Keratinocyte (primary cell): ENCODE measurements around the gene FNDC10. TPM values are rescaled to one million over a fixed set of nuclear protein-coding genes. Genes with fewer than 3 reads are reported as not detected.

ENCODE experiments used
- DNase-seq: peaks from one replicate; pipeline ENCODE4 v3.0.0-alpha.2; 2011; ENCODE audit warnings: low read depth, missing footprints, low spot score
- FAIRE-seq: peaks from 2 replicates; lab custom pipeline; 2011; peaks lifted over from hg19 to GRCh38; lab: Jason Lieb, UNC
- H2AFZ ChIP-seq: 2 replicates; pipeline ENCODE4 v1.6.0; 2012; ENCODE audit warnings: low read length, control low read depth, inconsistent platforms; ENCODE audit not compliant: control insufficient read depth
- H3K27ac ChIP-seq: 2 replicates; pipeline ENCODE4 v1.5.1; 2011; ENCODE audit warnings: low read length; ENCODE audit not compliant: control insufficient read depth, insufficient read depth
- H3K27me3 ChIP-seq: 3 replicates; pipeline ENCODE4 v1.6.0; 2011; ENCODE audit warnings: low read length; ENCODE audit not compliant: control insufficient read depth, insufficient read depth; ENCODE audit errors: extremely low read depth
- H3K36me3 ChIP-seq, 2 experiments: 2 replicates in 1 of 2; 3 replicates in 1 of 2; pipeline ENCODE4 v1.5.1; 2011; ENCODE audit warnings: low read length in 2 of 2, mild to moderate bottlenecking in 1 of 2; ENCODE audit not compliant: control insufficient read depth in 2 of 2, insufficient read depth in 2 of 2; ENCODE audit errors: extremely low read depth in 1 of 2
- H3K4me1 ChIP-seq: 3 replicates; pipeline ENCODE4 v1.5.1; 2011; ENCODE audit warnings: low read length; ENCODE audit not compliant: control insufficient read depth, insufficient read depth; ENCODE audit errors: extremely low read depth
- H3K4me2 ChIP-seq: 3 replicates; pipeline ENCODE4 v1.6.0; 2011; ENCODE audit warnings: low read depth, low read length; ENCODE audit not compliant: control insufficient read depth, insufficient read depth; ENCODE audit errors: extremely low read depth
- H3K4me3 ChIP-seq, 3 experiments: fragments of 200-600 bp in 1 of 3; sonication (generic) in 1 of 3; 2 replicates in 2 of 3; 3 replicates in 1 of 3; pipeline ENCODE4 v1.5.1; 2011 to 2016; ENCODE audit warnings: low read length in 3 of 3, mild to moderate bottlenecking in 3 of 3, control low read depth in 2 of 3, inconsistent platforms in 1 of 3, low read depth in 1 of 3, mixed read lengths in 1 of 3, mixed run types in 1 of 3, moderate library complexity in 1 of 3; ENCODE audit not compliant: control insufficient read depth in 2 of 3, insufficient read depth in 2 of 3; ENCODE audit errors: extremely low read depth in 1 of 3
- H3K79me2 ChIP-seq: 2 replicates; pipeline ENCODE4 v1.6.0; 2012; ENCODE audit warnings: low read length; ENCODE audit not compliant: control insufficient read depth, insufficient read depth
- H3K9ac ChIP-seq: 3 replicates; pipeline ENCODE4 v1.6.0; 2011; ENCODE audit warnings: low read length; ENCODE audit not compliant: control insufficient read depth, insufficient read depth; ENCODE audit errors: extremely low read depth
- H3K9me1 ChIP-seq: 3 replicates; pipeline ENCODE4 v1.6.0; 2011; ENCODE audit warnings: low read length; ENCODE audit not compliant: control insufficient read depth, insufficient read depth; ENCODE audit errors: extremely low read depth
- H3K9me3 ChIP-seq: 2 replicates; pipeline ENCODE4 v1.5.1; 2012; ENCODE audit warnings: low read depth, low read length; ENCODE audit not compliant: control insufficient read depth
- H4K20me1 ChIP-seq: 3 replicates; pipeline ENCODE4 v1.6.0; 2011; ENCODE audit warnings: low read length; ENCODE audit not compliant: control insufficient read depth, insufficient read depth; ENCODE audit errors: extremely low read depth
- EZH2 ChIP-seq: IDR thresholded peaks from one replicate; pipeline ENCODE4 v1.6.1; 2012; ENCODE audit warnings: inconsistent platforms, mild to moderate bottlenecking, low read length, moderate library complexity
- dilution Hi-C: fragments of 300-500 bp; cut with MboI; formaldehyde crosslinking; loops from one replicate; pipeline ENCODE4 v1.7.0; 2020; ENCODE audit warnings: low sequenced_read_pairs; ENCODE audit not compliant: extremely low pct_ligation_motif_present
- polyA plus RNA-seq, 5 experiments: library from polyadenylated mRNA; depleted of rRNA in 3 of 5; stranded (reverse) in 3 of 5; stranded (forward) in 1 of 5; unstranded in 1 of 5; fragments of >200 nt; gene quantifications; 1 replicate in 1 of 5; 2 replicates in 3 of 5; 3 replicates in 1 of 5; pipeline versions ENCODE4 v1.2.1 to v1.2.3, GENCODE V29; 2011 to 2012; ENCODE audit warnings: missing spikeins in 2 of 5, low read depth in 1 of 5, low replicate concordance in 1 of 5
- TF ChIP-seq, protein P1 (sequence below), 3 experiments: IDR thresholded peaks in 1 of 3; conservative IDR thresholded peaks in 1 of 3; optimal IDR thresholded peaks in 1 of 3; 2 replicates in 2 of 3; 3 replicates in 1 of 3; pipeline versions ENCODE3 to v1.5.1; 2011; ENCODE audit warnings: low read length in 3 of 3, mild to moderate bottlenecking in 3 of 3, moderate library complexity in 2 of 3, control low read depth in 1 of 3, inconsistent platforms in 1 of 3; ENCODE audit not compliant: insufficient read depth in 2 of 3; ENCODE audit errors: extremely low read depth in 1 of 3

Gene FNDC10
- polyA plus RNA-seq, 1 donor (not counting 4 experiments of a cell fraction or from before 2014, with no cell fraction given), result 1.2 TPM

DNA sequence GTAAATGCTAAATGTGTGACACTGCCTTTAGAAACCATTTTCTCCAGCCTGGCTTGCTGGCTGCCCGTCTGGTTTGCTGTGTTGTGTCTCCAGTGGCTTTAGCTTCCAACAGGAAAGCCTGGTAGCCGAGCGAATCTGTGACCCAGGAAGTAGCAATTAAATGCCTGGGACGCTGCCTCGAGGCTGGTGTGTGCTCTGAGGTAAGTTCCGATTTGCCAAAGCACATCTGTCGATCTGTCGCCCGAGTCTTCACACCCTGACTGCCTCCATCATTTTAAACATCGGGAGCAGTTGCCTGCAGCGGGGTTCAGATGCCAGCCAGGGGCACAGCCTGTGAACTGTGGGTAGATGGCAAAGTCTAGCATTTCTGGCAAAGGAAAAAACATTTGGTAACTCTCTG, 17.6 kb upstream of the FNDC10 start:
- H4K20me1 ChIP-seq, result no peaks in the 10 kb centered on the region
- H3K27ac ChIP-seq, result no peak overlapping the region
- no peak overlapping the region for H2AFZ ChIP-seq
- FAIRE-seq (no peak), DNase-seq (no peak)
- H3K36me3 ChIP-seq, result peaks cover 0 to 3% of the 10 kb centered on the region in 2 experiments
- peaks cover 18% of the 10 kb centered on the region for H3K4me1 ChIP-seq
- no peak overlapping the region for H3K4me3 ChIP-seq
- H3K79me2 ChIP-seq, result peaks cover 13% of the 10 kb centered on the region
- TF ChIP-seq, protein P1, sequence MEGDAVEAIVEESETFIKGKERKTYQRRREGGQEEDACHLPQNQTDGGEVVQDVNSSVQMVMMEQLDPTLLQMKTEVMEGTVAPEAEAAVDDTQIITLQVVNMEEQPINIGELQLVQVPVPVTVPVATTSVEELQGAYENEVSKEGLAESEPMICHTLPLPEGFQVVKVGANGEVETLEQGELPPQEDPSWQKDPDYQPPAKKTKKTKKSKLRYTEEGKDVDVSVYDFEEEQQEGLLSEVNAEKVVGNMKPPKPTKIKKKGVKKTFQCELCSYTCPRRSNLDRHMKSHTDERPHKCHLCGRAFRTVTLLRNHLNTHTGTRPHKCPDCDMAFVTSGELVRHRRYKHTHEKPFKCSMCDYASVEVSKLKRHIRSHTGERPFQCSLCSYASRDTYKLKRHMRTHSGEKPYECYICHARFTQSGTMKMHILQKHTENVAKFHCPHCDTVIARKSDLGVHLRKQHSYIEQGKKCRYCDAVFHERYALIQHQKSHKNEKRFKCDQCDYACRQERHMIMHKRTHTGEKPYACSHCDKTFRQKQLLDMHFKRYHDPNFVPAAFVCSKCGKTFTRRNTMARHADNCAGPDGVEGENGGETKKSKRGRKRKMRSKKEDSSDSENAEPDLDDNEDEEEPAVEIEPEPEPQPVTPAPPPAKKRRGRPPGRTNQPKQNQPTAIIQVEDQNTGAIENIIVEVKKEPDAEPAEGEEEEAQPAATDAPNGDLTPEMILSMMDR (optimal IDR thresholded peaks at IDR 0.05 in 1 of 3, IDR thresholded peaks at IDR 0.05 in 1 of 3, conservative IDR thresholded peaks at IDR 0.05 in 1 of 3; ENCODE audit: extremely low read depth in 1 of 3, insufficient read depth in 2 of 3, low read length in 3 of 3), result no peak
- no peak for TF ChIP-seq EZH2
- dilution Hi-C loops, result no loop called here
- no peak overlapping the region for H3K9ac ChIP-seq
- H3K9me3 ChIP-seq, result no peaks in the 10 kb centered on the region
- no peaks in the 10 kb centered on the region for H3K9me1 ChIP-seq
- no peaks in the 10 kb centered on the region for H3K27me3 ChIP-seq
- H3K4me2 ChIP-seq, result peak overlapping the region; percentile 91

DNA sequence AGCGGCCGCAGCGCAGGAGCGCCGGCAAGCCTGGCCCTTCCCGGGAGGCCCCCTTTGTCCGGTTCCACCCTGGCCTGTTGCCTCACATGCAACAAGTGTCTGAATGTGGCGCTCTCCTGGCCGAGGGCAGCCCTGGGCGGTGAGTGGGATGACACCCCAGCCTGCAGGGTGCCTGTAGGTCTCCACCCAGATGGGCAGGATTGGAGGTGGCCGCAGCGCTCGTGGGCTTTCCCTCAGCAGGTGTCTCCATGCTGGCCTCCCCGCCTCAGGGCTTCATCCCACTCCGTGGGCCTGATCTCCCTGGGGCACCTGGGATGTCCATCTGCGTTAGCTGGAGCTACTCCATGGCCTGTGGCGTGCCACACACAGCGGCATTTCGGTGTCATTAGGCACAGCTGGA, 16.9 kb upstream of the FNDC10 start:
- DNase-seq, result no peak
- dilution Hi-C loops, result no loop called here
- no peak overlapping the region for H2AFZ ChIP-seq

More for the DNA sequence above, 16.9 kb upstream of the FNDC10 start:
- H3K9ac ChIP-seq, result peak overlapping the region; percentile 96
- no peak for TF ChIP-seq EZH2
- TF ChIP-seq, protein P1 (optimal IDR thresholded peaks at IDR 0.05 in 1 of 3, IDR thresholded peaks at IDR 0.05 in 1 of 3, conservative IDR thresholded peaks at IDR 0.05 in 1 of 3; ENCODE audit: extremely low read depth in 1 of 3, insufficient read depth in 2 of 3, low read length in 3 of 3), result no peak
- peak overlapping the region; percentile 87 to 96 (median 90) for H3K4me3 ChIP-seq
- H3K36me3 ChIP-seq, result peaks cover 0 to 3% of the 10 kb centered on the region in 2 experiments
- H4K20me1 ChIP-seq, result no peaks in the 10 kb centered on the region
- peak overlapping the region; percentile 91 for H3K4me2 ChIP-seq
- H3K4me1 ChIP-seq, result peaks cover 18% of the 10 kb centered on the region
- no peak overlapping the region for H3K27ac ChIP-seq
- H3K9me3 ChIP-seq, result no peaks in the 10 kb centered on the region
- no peak for FAIRE-seq
- H3K9me1 ChIP-seq, result no peaks in the 10 kb centered on the region
- peaks cover 13% of the 10 kb centered on the region for H3K79me2 ChIP-seq
- H3K27me3 ChIP-seq, result no peaks in the 10 kb centered on the region
